H1 (cell line): Measurements from ENCODE around the gene GRK6. TPM values are rescaled to one million over a fixed set of nuclear protein-coding genes. Genes with fewer than 3 reads are reported as not detected.
"Not testable (repeated sequence)": the region's sequence is repeated elsewhere in the genome, so short reads cannot be mapped to it uniquely, and the experiment has no call there.

Experiments used
- CTCF ChIA-PET: fragments of 300-600 bp; sonication (Branson Sonifier 250); formaldehyde crosslinking; loops from one replicate; lab custom pipeline; 2021; ENCODE audit not compliant: partially characterized antibody; lab: Charles Lee
- POLR2A ChIA-PET: fragments of 300-600 bp; sonication (Branson Sonifier 250); formaldehyde crosslinking; loops from one replicate; lab custom pipeline; 2021; ENCODE audit warnings: inconsistent platforms; ENCODE audit not compliant: partially characterized antibody; lab: Charles Lee
- DNase-seq, 2 experiments: peaks; one replicate each; pipeline versions ENCODE4 v3.0.0 to v3.0.0-alpha.2; 2010 to 2022; ENCODE audit warnings: low spot score in 2 of 2, low read depth in 1 of 2, mixed read lengths in 1 of 2
- FAIRE-seq: peaks from 2 replicates; lab custom pipeline; 2011; peaks lifted over from hg19 to GRCh38; lab: Jason Lieb, UNC
- H2AFZ ChIP-seq: 2 replicates; pipeline ENCODE4 v1.8.1; 2012; ENCODE audit warnings: low read length, inconsistent platforms
- H2AK5ac ChIP-seq: 2 replicates; pipeline ENCODE4 v1.6.1; 2013; ENCODE audit warnings: low read depth, low read length
- H2BK120ac ChIP-seq: replicated peaks from 2 replicates; pipeline ENCODE3; 2013; ENCODE audit warnings: low read depth, low read length, inconsistent platforms
- H2BK12ac ChIP-seq: 2 replicates; pipeline ENCODE4 v1.6.1; 2013; ENCODE audit warnings: low read depth, low read length
- H2BK15ac ChIP-seq: 2 replicates; pipeline ENCODE4 v1.6.1; 2013; ENCODE audit warnings: low read length
- H2BK20ac ChIP-seq: 2 replicates; pipeline ENCODE4 v1.6.1; 2013; ENCODE audit warnings: low read length
- H2BK5ac ChIP-seq: 2 replicates; pipeline ENCODE4 v1.6.1; 2013; ENCODE audit warnings: low read depth, low read length
- H3K14ac ChIP-seq: 2 replicates; pipeline ENCODE4 v1.6.1; 2013; ENCODE audit warnings: inconsistent platforms; ENCODE audit not compliant: insufficient read length
- H3K18ac ChIP-seq: 2 replicates; pipeline ENCODE4 v1.6.1; 2013; ENCODE audit warnings: low read length; ENCODE audit errors: extremely low read depth
- H3K23ac ChIP-seq: 2 replicates; pipeline ENCODE4 v1.6.1; 2013; ENCODE audit warnings: inconsistent platforms; ENCODE audit not compliant: insufficient read length
- H3K23me2 ChIP-seq: 2 replicates; pipeline ENCODE4 v1.6.1; 2013; ENCODE audit warnings: low read depth, low read length
- H3K27ac ChIP-seq: 2 replicates; pipeline ENCODE4 v1.6.1; 2011; ENCODE audit warnings: low read depth, low read length, inconsistent platforms
- H3K27me3 ChIP-seq, 4 experiments: replicated peaks in 1 of 4; 1 replicate in 1 of 4; 2 replicates in 3 of 4; pipeline versions ENCODE4 v1.6.1 to v1.8.1; 2011 to 2013; ENCODE audit warnings: low read length in 3 of 4, mild to moderate bottlenecking in 3 of 4, inconsistent platforms in 2 of 4, mixed read lengths in 2 of 4, moderate library complexity in 1 of 4; ENCODE audit not compliant: control insufficient read depth in 3 of 4, insufficient read depth in 3 of 4; ENCODE audit errors: extremely low read depth in 1 of 4
- H3K36me3 ChIP-seq, 4 experiments: 2 replicates each; pipeline versions ENCODE4 v1.6.1 to v1.8.1; 2011 to 2013; ENCODE audit warnings: mild to moderate bottlenecking in 4 of 4, low read length in 3 of 4, moderate library complexity in 2 of 4, control low read depth in 1 of 4, inconsistent platforms in 1 of 4; ENCODE audit not compliant: insufficient read depth in 4 of 4, control insufficient read depth in 2 of 4
- H3K4ac ChIP-seq: replicated peaks from 2 replicates; pipeline ENCODE3; 2013; ENCODE audit warnings: low read length, low read depth, mixed read lengths, inconsistent platforms; ENCODE audit not compliant: insufficient read length
- H3K4me1 ChIP-seq, 4 experiments: replicated peaks in 1 of 4; 1 replicate in 1 of 4; 2 replicates in 3 of 4; pipeline versions ENCODE4 v1.6.1 to v1.8.1; 2011 to 2013; ENCODE audit warnings: low read length in 3 of 4, inconsistent platforms in 2 of 4, mixed read lengths in 1 of 4; ENCODE audit not compliant: insufficient read depth in 4 of 4, control insufficient read depth in 3 of 4
- H3K4me2 ChIP-seq, 2 experiments: 2 replicates each; pipeline versions ENCODE4 v1.6.1 to v1.8.1; 2011 to 2013; ENCODE audit warnings: low read depth in 2 of 2, low read length in 2 of 2, control low read depth in 1 of 2, inconsistent platforms in 1 of 2, mild to moderate bottlenecking in 1 of 2; ENCODE audit not compliant: insufficient read depth in 1 of 2
- H3K4me3 ChIP-seq, 4 experiments: fragments of 200-600, 300-600 bp in 1 of 4; sonication (generic), shearing (Covaris generic), sonication (Bioruptor Twin) in 1 of 4; 2 replicates each; pipeline versions ENCODE4 v1.5.1 to v1.8.1; 2011 to 2016; ENCODE audit warnings: low read length in 4 of 4, low read depth in 3 of 4, control low read depth in 2 of 4, inconsistent platforms in 2 of 4, mild to moderate bottlenecking in 2 of 4, mixed read lengths in 1 of 4, moderate library complexity in 1 of 4; ENCODE audit not compliant: insufficient read depth in 2 of 4; ENCODE audit errors: extremely low read depth in 1 of 4
- H3K56ac ChIP-seq: replicated peaks from 2 replicates; pipeline ENCODE3; 2013; ENCODE audit warnings: low read depth, mild to moderate bottlenecking, mixed read lengths, low read length, inconsistent platforms; ENCODE audit not compliant: insufficient read length
- H3K79me1 ChIP-seq: 2 replicates; pipeline ENCODE4 v1.6.1; 2013; ENCODE audit warnings: low read depth, low read length, control low read depth
- H3K79me2 ChIP-seq, 2 experiments: 2 replicates each; pipeline versions ENCODE4 v1.6.1 to v1.8.1; 2012 to 2013; ENCODE audit warnings: low read length in 2 of 2, mild to moderate bottlenecking in 2 of 2, inconsistent platforms in 1 of 2; ENCODE audit not compliant: insufficient read depth in 2 of 2, control insufficient read depth in 1 of 2
- H3K9ac ChIP-seq, 4 experiments: replicated peaks in 1 of 4; 1 replicate in 1 of 4; 2 replicates in 3 of 4; pipeline versions ENCODE4 v1.6.1 to v1.8.1; 2011 to 2013; ENCODE audit warnings: low read depth in 3 of 4, low read length in 3 of 4, control low read depth in 2 of 4, mild to moderate bottlenecking in 2 of 4, moderate library complexity in 2 of 4, inconsistent platforms in 1 of 4; ENCODE audit errors: extremely low read depth in 1 of 4
- H3K9me3 ChIP-seq, 2 experiments: 2 replicates each; pipeline versions ENCODE4 v1.6.1 to v1.8.1; 2012 to 2013; ENCODE audit warnings: mild to moderate bottlenecking in 2 of 2, moderate library complexity in 2 of 2, control low read depth in 1 of 2, inconsistent platforms in 1 of 2, low read depth in 1 of 2, low read length in 1 of 2, mixed read lengths in 1 of 2; ENCODE audit not compliant: insufficient read depth in 2 of 2
- H4K20me1 ChIP-seq, 2 experiments: replicated peaks in 1 of 2; 2 replicates each; pipeline versions ENCODE3 to v1.8.1; 2011 to 2013; ENCODE audit warnings: inconsistent platforms in 2 of 2, low read length in 2 of 2, mild to moderate bottlenecking in 1 of 2; ENCODE audit not compliant: insufficient read depth in 2 of 2, control insufficient read depth in 1 of 2
- H4K5ac ChIP-seq: 2 replicates; pipeline ENCODE4 v1.6.1; 2013; ENCODE audit warnings: low read length, low read depth, mixed read lengths, inconsistent platforms; ENCODE audit not compliant: insufficient read length
- H4K8ac ChIP-seq: 2 replicates; pipeline ENCODE4 v1.8.0; 2013; ENCODE audit warnings: mild to moderate bottlenecking, moderate library complexity, low read length, inconsistent platforms; ENCODE audit not compliant: insufficient read depth; ENCODE audit errors: extremely low read depth
- H4K91ac ChIP-seq: replicated peaks from 2 replicates; pipeline ENCODE3; 2013; ENCODE audit warnings: low read length, mixed read lengths, inconsistent platforms; ENCODE audit not compliant: insufficient read length
- WGBS, 2 experiments: shearing (Covaris generic) in 1 of 2; methylation state at CpG; one replicate each; pipeline versions ENCODE4 v1.1.6 to v1.1.7; 2013 to 2015; ENCODE audit warnings: low lambda C conversion rate in 2 of 2, mixed read lengths in 2 of 2, inconsistent platforms in 1 of 2, low coverage in 1 of 2, missing lambda C conversion rate in 1 of 2; ENCODE audit not compliant: insufficient replicate concordance in 2 of 2, insufficient coverage in 1 of 2, insufficient read length in 1 of 2; ENCODE audit errors: extremely low coverage in 1 of 2, missing lambda C conversion rate in 1 of 2; 5-methylcytosine and 5-hydroxymethylcytosine counted together
- polyA plus RNA-seq, 7 experiments: library from polyadenylated mRNA; depleted of rRNA in 3 of 7; stranded (reverse) in 5 of 7; unstranded in 2 of 7; fragments of >200 nt in 5 of 7; fragments of 200-250 nt in 2 of 7; gene quantifications; 1 replicate in 5 of 7; 2 replicates in 1 of 7; 4 replicates in 1 of 7; pipeline versions ENCODE4 v1.2.1 to v1.2.3, GENCODE V29; 2011 to 2013; ENCODE audit warnings: missing spikeins in 2 of 7, mixed read lengths in 2 of 7
- total RNA-seq: library from RNA; stranded (reverse); fragmentation: NEBNext Ultra II Directional; extraction: Animal tissue kit (Norgen Biotek cat#: 25700); gene quantifications from 2 replicates; pipeline ENCODE4 v1.2.1, GENCODE V29; 2021

GRK6 gene
- total and polyA plus RNA-seq, 2 of the 8 experiments (the other 6 are each of a cell fraction or from before 2014, with no cell fraction given) = 31.8 to 57.8 TPM

- not testable (repeated sequence) for H3K9me3 ChIP-seq, H3K79me1 ChIP-seq, H2BK5ac ChIP-seq, H3K79me2 ChIP-seq, H4K20me1 ChIP-seq, H3K4me1 ChIP-seq, H3K14ac ChIP-seq, H3K23ac ChIP-seq, H3K9ac ChIP-seq, H3K18ac ChIP-seq, DNase-seq, H3K36me3 ChIP-seq, H2BK15ac ChIP-seq, H2AK5ac ChIP-seq, H2BK20ac ChIP-seq, H2BK120ac ChIP-seq, H4K5ac ChIP-seq, H3K4ac ChIP-seq, H2AFZ ChIP-seq, H3K4me3 ChIP-seq, H4K8ac ChIP-seq, H3K27me3 ChIP-seq, FAIRE-seq, H4K91ac ChIP-seq, H2BK12ac ChIP-seq, H3K23me2 ChIP-seq, H3K4me2 ChIP-seq, H3K56ac ChIP-seq, H3K27ac ChIP-seq
- WGBS, 2 experiments = 76% methylated on average over 5 of the region's 7 CpGs; no CpG with 5 or more reads in 1 of the 2 experiments
- ChIA-PET CTCF (interaction anchor here (2.0 to 4.8 kb wide), 3 partner anchors 17 to 33 kb away, joined by 6 to 15 read pairs (median 14); no protein-coding TSS in a partner anchor), POLR2A (interaction anchor here (1.1 to 24.2 kb wide), 2 partner anchors 12 to 24 kb away, joined by 3 to 460 read pairs; partner anchors contain the start of gene PRR7)
These were observed 6.0 kb upstream of the GRK6 start for GRCh38 chr5:177420472-177420871.
